ENCODE measurements around the gene PRG3. TPM values are rescaled to one million over a fixed set of nuclear protein-coding genes. Genes with fewer than 3 reads are reported as not detected.

PRG3 gene
- total RNA-seq, 1 donor from 2014 or later = not detected

DNA sequence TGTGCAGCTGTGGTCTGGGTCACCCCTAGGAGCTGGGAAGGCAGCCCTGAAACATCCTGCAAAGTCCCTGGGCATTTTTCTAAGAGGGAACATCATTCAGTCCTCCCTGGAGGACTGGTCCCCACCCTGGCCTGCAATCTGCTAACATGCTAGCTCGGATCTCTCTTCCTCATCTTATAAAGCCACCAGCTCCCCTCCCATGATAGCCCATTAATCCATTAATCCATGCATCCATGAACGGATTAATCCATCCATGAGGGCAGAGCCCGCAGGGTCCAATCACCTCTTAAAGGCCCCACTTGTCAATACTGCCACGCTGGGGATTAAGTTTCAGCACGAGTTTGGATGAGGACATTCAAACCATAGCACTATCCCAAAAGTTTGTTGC lies 12.1 kb downstream of the PRG3 start:
- H3K9me3 Mint-ChIP-seq (ENCODE audit: unreplicated experiment) = no peaks in the 10 kb centered on the region
- no peak for TF ChIP-seq CTCF (IDR thresholded peaks at IDR 0.05; ENCODE audit: unreplicated experiment)
- no peak overlapping the region for H3K4me3 Mint-ChIP-seq (ENCODE audit: unreplicated experiment)
- H3K36me3 Mint-ChIP-seq (ENCODE audit: low read depth, unreplicated experiment) = no peaks in the 10 kb centered on the region
- no peak overlapping the region for H3K27ac Mint-ChIP-seq (ENCODE audit: unreplicated experiment)
- H3K27me3 Mint-ChIP-seq (ENCODE audit: unreplicated experiment) = peaks cover 2% of the 10 kb centered on the region
- peaks cover 3% of the 10 kb centered on the region for H3K4me1 Mint-ChIP-seq (ENCODE audit: unreplicated experiment)
- no peak for DNase-seq (ENCODE audit: low spot score)

DNA sequence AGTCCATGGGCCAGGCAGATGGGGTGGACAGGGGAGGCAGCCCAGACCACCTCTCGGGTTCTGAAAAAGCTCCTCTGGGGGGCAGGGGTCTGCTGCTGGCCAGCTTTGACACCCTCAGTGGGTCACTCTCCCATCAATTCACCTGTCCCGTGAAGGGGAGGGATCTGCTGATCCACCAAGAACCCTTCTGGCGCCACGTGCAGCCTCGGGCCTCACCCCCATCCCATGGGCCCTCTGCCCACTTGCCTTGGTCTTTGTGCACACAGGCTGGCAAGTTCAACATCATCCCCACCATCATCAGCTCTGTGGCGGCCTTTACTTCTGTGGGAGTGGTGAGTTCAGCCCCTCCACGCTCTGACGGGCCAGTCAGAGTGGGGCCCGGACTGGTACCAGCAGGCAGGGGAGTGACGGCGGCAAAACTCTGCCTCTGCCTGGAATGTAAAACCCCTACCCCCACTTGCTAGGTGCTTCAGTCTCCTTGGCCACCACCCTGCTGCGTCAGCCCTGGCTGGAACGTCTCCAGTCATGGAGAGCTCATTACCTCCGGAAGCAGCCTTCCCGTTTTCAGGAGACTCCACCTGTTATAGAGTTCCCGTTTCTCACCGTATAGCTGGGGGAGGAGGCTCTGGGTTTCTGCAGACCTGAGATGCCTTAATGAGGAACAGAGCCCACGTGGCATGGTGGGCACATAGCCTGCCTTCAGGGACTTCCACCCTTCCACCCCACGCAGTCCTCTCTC lies 12.7 kb downstream of the PRG3 start:
- H3K4me3 Mint-ChIP-seq (ENCODE audit: unreplicated experiment) = no peak overlapping the region
- peaks cover 2% of the 10 kb centered on the region for H3K27me3 Mint-ChIP-seq (ENCODE audit: unreplicated experiment)
- no peak overlapping the region for H3K27ac Mint-ChIP-seq (ENCODE audit: unreplicated experiment)
- no peak for DNase-seq (ENCODE audit: low spot score)
- TF ChIP-seq CTCF (IDR thresholded peaks at IDR 0.05; ENCODE audit: unreplicated experiment) = no peak
- no peaks in the 10 kb centered on the region for H3K9me3 Mint-ChIP-seq (ENCODE audit: unreplicated experiment)
- no peaks in the 10 kb centered on the region for H3K36me3 Mint-ChIP-seq (ENCODE audit: low read depth, unreplicated experiment)
- peaks cover 3% of the 10 kb centered on the region for H3K4me1 Mint-ChIP-seq (ENCODE audit: unreplicated experiment)

GRCh38 chr11:57364851-57365660 lies 15.9 kb downstream of the PRG3 start:
- Mint-ChIP-seq H3K36me3 (ENCODE audit: low read depth, unreplicated experiment) (no peaks in the 10 kb centered on the region), H3K4me1 (ENCODE audit: unreplicated experiment) (no peaks in the 10 kb centered on the region), H3K27ac (ENCODE audit: unreplicated experiment) (no peak overlapping the region), H3K9me3 (ENCODE audit: unreplicated experiment) (no peaks in the 10 kb centered on the region), H3K4me3 (ENCODE audit: unreplicated experiment) (no peak overlapping the region), H3K27me3 (ENCODE audit: unreplicated experiment) (peaks cover 4% of the 10 kb centered on the region)
- TF ChIP-seq CTCF (IDR thresholded peaks at IDR 0.05; ENCODE audit: unreplicated experiment) = no peak
- DNase-seq (ENCODE audit: low spot score) = no peak

DNA sequence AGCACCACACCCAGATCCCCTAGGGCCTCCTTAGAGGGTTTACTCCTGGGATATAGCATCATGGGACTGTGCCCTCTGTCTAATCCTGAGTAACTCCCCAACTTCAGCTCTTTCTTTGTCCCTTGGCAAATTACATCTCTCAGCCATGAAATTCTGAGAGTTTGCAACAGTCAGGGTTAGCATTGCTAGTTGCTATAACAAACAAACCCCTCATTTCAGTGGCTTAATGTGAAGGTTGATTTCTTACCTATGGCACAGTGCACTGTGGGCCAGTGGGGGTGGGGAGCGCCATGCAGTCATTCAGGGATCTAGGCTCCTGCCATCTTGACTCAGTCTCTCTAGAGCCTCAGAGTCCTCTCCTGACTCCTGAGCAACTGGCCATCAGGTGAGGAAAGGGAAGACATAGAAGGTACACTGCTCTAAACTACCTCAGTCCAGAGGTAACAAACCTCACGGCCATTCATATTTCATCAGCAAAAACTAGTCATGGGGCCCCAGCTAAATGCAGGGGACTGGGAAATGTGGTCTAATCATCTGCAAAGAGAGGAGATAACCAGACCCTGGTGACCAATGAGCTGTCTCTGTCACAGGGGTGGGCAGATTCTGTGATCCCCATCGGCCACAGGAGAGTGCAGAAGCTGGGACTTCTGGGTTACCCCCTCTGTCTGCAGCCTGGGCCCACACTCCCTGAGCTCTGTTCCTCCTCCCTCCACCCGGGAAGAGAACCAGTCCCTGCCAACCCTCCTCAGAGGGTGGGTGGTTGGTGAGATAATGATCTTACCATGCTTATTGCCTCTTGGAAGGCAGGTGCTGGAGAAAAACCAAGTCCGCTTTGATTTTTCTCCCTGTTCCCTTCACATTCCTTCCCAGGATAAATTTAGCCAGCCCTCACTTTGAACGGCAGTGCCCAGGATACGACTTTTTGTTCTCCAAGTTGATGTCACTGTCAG lies 17.5 kb downstream of the PRG3 start:
- Mint-ChIP-seq H3K27me3 (ENCODE audit: unreplicated experiment) (peaks cover 5% of the 10 kb centered on the region), H3K9me3 (ENCODE audit: unreplicated experiment) (no peaks in the 10 kb centered on the region), H3K4me1 (ENCODE audit: unreplicated experiment) (no peaks in the 10 kb centered on the region), H3K36me3 (ENCODE audit: low read depth, unreplicated experiment) (no peaks in the 10 kb centered on the region), H3K27ac (ENCODE audit: unreplicated experiment) (no peak overlapping the region), H3K4me3 (ENCODE audit: unreplicated experiment) (no peak overlapping the region)
- no peak for DNase-seq (ENCODE audit: low spot score)
- no peak for TF ChIP-seq CTCF (IDR thresholded peaks at IDR 0.05; ENCODE audit: unreplicated experiment)
